IMR-90 (cell line): ENCODE results near the gene CSNK1D.

Experiments used
- CTCF ChIP-seq: conservative IDR thresholded peaks from 2 replicates; pipeline ENCODE4 v1.5.1; 2012; ENCODE audit warnings: mild to moderate bottlenecking, low read depth, low read length, improper control_type of control experiment
- ELK1 ChIP-seq: fragments of 150-350 bp; IDR thresholded peaks from 2 replicates; pipeline ENCODE4 v1.6.1; 2016; ENCODE audit warnings: low read depth, mild to moderate bottlenecking, low read length, moderate library complexity, borderline replicate concordance
- MXI1 ChIP-seq: IDR thresholded peaks from 2 replicates; pipeline ENCODE4 v1.6.1; 2012; ENCODE audit warnings: low read depth, mild to moderate bottlenecking, low read length, moderate library complexity, borderline replicate concordance
- POLR2A ChIP-seq: IDR thresholded peaks from 2 replicates; pipeline ENCODE4 v1.6.1; 2012; ENCODE audit warnings: mild to moderate bottlenecking, low read depth, low read length
- TF ChIP-seq, protein P1 (sequence below): fragments of 150-350 bp; IDR thresholded peaks from 2 replicates; pipeline ENCODE4 v1.6.1; 2017; ENCODE audit warnings: mild to moderate bottlenecking, antibody characterized with exemption, low read length, low read depth

- no peak for TF ChIP-seq POLR2A
- no peak for TF ChIP-seq CTCF
- TF ChIP-seq MXI1 = no peak
- no peak for TF ChIP-seq ELK1
- TF ChIP-seq, protein P1, sequence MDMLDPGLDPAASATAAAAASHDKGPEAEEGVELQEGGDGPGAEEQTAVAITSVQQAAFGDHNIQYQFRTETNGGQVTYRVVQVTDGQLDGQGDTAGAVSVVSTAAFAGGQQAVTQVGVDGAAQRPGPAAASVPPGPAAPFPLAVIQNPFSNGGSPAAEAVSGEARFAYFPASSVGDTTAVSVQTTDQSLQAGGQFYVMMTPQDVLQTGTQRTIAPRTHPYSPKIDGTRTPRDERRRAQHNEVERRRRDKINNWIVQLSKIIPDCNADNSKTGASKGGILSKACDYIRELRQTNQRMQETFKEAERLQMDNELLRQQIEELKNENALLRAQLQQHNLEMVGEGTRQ = no peak
Observed at GRCh38 chr17:82228278-82228841, 45.1 kb downstream of the CSNK1D start.
